Left ventricle myocardium inferior (tissue), 1 donor: Measurements from ENCODE around the gene ALCAM. TPM values are rescaled to one million over a fixed set of nuclear protein-coding genes. Genes with fewer than 3 reads are reported as not detected.

Experiments
- DNase-seq: peaks from one replicate; pipeline ENCODE4 v3.0.0-alpha.2; 2020
- H3K27ac ChIP-seq: fragments of 200-600 bp; replicated peaks from 2 replicates; pipeline ENCODE4 v1.8.0; 2021
- H3K27me3 ChIP-seq: fragments of 200-600 bp; 2 replicates; pipeline ENCODE4 v1.8.0; 2021; ENCODE audit warnings: low read depth
- H3K36me3 ChIP-seq: fragments of 200-600 bp; 2 replicates; pipeline ENCODE4 v1.8.0; 2021
- H3K4me1 ChIP-seq: fragments of 200-600 bp; 2 replicates; pipeline ENCODE4 v1.8.0; 2021
- H3K4me3 ChIP-seq: fragments of 200-600 bp; 2 replicates; pipeline ENCODE4 v1.8.0; 2021; ENCODE audit warnings: mild to moderate bottlenecking, moderate library complexity
- H3K9me3 ChIP-seq: fragments of 200-600 bp; replicated peaks from 2 replicates; pipeline ENCODE4 v1.8.0; 2021
- intact Hi-C: fragments of 100-400 bp; cut with micrococcal nuclease; formaldehyde crosslinking; loops from one replicate; pipeline ENCODE4 v1.11.0; 2022
- total RNA-seq: library from RNA; stranded (reverse); fragmentation: NEBNext Ultra II Directional; extraction: Animal tissue kit (Norgen Biotek cat#: 25700); gene quantifications from one replicate; pipeline ENCODE4 v1.2.1, GENCODE V29; 2021
- TF ChIP-seq, protein P1 (sequence below): fragments of 200-600 bp; IDR thresholded peaks from 2 replicates; pipeline ENCODE4 v1.8.0; 2021; ENCODE audit warnings: antibody characterized with exemption, mild to moderate bottlenecking, borderline replicate concordance
- donor health status: DM: no; HTN: yes; CAD: no; lungs with severe emphysema.

Gene ALCAM
- total RNA-seq, 1 donor from 2014 or later = 3.7 TPM

- no peak overlapping the region for H3K27ac ChIP-seq
- no peaks in the 10 kb centered on the region for H3K36me3 ChIP-seq
- DNase-seq = no peak
- TF ChIP-seq, protein P1, sequence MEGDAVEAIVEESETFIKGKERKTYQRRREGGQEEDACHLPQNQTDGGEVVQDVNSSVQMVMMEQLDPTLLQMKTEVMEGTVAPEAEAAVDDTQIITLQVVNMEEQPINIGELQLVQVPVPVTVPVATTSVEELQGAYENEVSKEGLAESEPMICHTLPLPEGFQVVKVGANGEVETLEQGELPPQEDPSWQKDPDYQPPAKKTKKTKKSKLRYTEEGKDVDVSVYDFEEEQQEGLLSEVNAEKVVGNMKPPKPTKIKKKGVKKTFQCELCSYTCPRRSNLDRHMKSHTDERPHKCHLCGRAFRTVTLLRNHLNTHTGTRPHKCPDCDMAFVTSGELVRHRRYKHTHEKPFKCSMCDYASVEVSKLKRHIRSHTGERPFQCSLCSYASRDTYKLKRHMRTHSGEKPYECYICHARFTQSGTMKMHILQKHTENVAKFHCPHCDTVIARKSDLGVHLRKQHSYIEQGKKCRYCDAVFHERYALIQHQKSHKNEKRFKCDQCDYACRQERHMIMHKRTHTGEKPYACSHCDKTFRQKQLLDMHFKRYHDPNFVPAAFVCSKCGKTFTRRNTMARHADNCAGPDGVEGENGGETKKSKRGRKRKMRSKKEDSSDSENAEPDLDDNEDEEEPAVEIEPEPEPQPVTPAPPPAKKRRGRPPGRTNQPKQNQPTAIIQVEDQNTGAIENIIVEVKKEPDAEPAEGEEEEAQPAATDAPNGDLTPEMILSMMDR = no peak
- H3K9me3 ChIP-seq = peaks cover 46% of the 10 kb centered on the region
- intact Hi-C loops = no loop called here
- no peak overlapping the region for H3K4me3 ChIP-seq
- H3K4me1 ChIP-seq = no peaks in the 10 kb centered on the region
- H3K27me3 ChIP-seq = no peaks in the 10 kb centered on the region
Observed at GRCh38 chr3:105327662-105328337, 38.9 kb upstream of the ALCAM start.

GRCh38 chr3:105328338-105328730 lies 38.4 kb upstream of the ALCAM start:
- no peak for DNase-seq
- H3K27me3 ChIP-seq = no peaks in the 10 kb centered on the region
- H3K4me3 ChIP-seq = no peak overlapping the region
- H3K4me1 ChIP-seq = no peaks in the 10 kb centered on the region
- H3K36me3 ChIP-seq = no peaks in the 10 kb centered on the region
- no peak overlapping the region for H3K27ac ChIP-seq
- intact Hi-C loops = no loop called here
- peaks cover 51% of the 10 kb centered on the region for H3K9me3 ChIP-seq
- TF ChIP-seq, protein P1 = no peak

GRCh38 chr3:105332961-105333360 lies 33.7 kb upstream of the ALCAM start:
- no peaks in the 10 kb centered on the region for H3K4me1 ChIP-seq
- H3K4me3 ChIP-seq = no peak overlapping the region
- intact Hi-C loops = no loop called here

GRCh38 chr3:105334138-105334882 lies 32.4 kb upstream of the ALCAM start:
- TF ChIP-seq, protein P1 = no peak
- Histone ChIP-seq H3K27ac (no peak overlapping the region), H3K27me3 (no peaks in the 10 kb centered on the region), H3K9me3 (peaks cover 34% of the 10 kb centered on the region), H3K4me3 (no peak overlapping the region), H3K36me3 (no peaks in the 10 kb centered on the region), H3K4me1 (no peaks in the 10 kb centered on the region)
- intact Hi-C loops = no loop called here
- no peak for DNase-seq

More at GRCh38 chr3:105332961-105333360, 33.7 kb upstream of the ALCAM start:
- TF ChIP-seq, protein P1 = no peak
- H3K9me3 ChIP-seq = peaks cover 44% of the 10 kb centered on the region
- H3K36me3 ChIP-seq = no peaks in the 10 kb centered on the region
- H3K27ac ChIP-seq = no peak overlapping the region
- no peak for DNase-seq
- no peaks in the 10 kb centered on the region for H3K27me3 ChIP-seq

GRCh38 chr3:105339946-105340345 lies 26.8 kb upstream of the ALCAM start:
- Histone ChIP-seq H3K4me1 (no peaks in the 10 kb centered on the region), H3K9me3 (no peaks in the 10 kb centered on the region), H3K4me3 (no peak overlapping the region), H3K36me3 (no peaks in the 10 kb centered on the region), H3K27me3 (no peaks in the 10 kb centered on the region), H3K27ac (no peak overlapping the region)
- intact Hi-C loops = no loop called here
- TF ChIP-seq, protein P1 = no peak
- DNase-seq = no peak
